ENCODE results near the gene SBF2.
"Not testable (repeated sequence)": the region's sequence is repeated elsewhere in the genome, so short reads cannot be mapped to it uniquely, and the experiment has no call there.

Gene SBF2

GRCh38 chr11:9760193-9760575, 533.8 kb downstream of the SBF2 start:
- DNase-seq = peak; percentile 93

DNA sequence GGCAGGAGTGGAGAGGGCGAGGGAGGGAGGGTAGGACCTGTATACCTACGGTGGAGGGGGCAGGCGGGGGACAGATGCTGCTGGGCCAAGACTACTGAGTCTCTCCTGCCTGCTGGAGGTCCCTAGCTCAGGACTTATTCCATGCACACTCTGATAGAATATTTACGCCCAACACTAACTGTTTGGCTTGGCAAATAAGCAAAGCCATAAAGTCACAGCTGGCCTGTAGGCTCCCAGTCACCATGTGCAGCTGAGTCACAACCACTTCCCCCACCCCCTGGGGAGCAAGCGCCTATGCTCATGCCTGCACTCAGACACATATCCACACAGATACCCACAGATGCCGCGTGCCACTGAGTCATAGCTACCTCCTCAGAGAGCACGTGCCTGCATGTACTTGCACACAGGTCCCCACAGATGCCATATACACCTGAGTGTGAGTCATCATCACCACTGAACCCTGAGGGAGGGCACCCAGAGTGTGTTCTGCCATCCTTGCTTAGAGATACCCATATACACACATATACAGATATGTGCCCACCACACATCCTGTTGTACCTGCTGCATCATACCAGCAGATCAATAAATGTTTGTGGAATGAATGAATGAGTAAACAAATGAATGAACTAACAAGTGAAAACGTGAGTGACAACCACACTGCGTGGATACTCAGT, 534.4 kb downstream of the SBF2 start:
- DNase-seq = peak; percentile 100

DNA sequence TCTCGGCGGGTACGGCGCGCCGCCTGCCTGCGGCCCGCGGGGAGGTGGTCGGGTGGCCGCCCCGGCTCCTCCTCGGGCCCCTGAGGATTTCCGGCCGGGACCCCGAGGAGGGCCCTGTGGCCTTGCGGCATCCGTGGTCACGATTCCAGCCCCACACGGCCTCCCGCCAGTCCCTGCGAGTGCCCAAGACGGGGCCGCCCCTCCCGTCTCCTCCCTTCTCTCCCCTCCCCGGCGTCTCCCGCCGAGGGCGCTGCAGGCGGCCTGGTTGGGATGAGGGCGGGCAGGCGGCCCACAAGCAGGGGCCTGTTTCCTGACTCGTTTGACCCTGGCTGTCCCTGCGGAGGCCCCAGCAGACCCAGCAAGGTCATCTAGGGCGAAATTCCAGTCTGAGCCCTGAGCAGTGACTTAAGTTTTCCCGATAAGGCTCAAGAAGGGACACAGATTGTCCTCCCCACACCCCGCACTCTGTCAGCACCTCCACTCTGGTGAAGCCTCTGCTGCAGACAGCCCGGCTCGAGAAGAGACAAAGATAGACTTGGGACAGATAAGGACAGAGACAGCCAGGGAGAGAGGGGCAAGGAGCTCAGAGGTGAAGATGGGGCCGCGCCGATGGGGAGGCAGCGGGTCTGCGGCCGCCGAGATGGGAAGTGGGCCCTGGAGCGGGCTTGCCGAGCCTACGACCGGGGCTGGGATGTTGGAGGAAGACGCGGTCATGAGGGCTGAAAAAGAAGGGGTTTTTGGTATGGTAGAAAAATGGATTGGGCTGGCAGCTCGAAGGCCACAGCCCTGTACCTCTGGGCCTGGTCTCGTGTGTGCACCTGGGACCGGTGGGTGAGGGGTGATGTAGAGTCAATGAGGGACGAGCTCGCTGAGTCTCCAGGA, 535.1 kb downstream of the SBF2 start:
- peak; percentile 89 for DNase-seq

GRCh38 chr11:9757809-9758636, 536.0 kb downstream of the SBF2 start:
- DNase-seq = peak; percentile 80

DNA sequence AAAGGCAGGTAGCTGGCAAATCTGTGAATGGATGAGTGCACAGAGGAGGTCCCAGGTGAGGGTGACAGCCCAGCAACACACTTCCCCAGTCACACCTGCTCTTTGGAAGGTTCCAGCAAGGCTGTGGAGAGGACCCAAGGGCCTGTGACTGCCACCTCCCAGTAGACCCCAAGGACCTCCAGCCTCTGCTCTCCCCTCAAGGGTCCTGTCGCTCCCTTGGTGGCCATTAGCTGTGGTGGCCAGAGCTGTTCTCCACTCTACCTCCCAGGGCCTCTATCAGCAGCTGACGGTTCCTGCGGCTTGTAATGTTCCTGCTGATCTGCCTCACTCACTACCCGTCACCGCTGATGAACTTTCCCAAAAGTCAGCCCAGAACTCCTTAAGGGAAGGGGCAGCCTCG, 537.1 kb downstream of the SBF2 start:
- no peak for DNase-seq

DNA sequence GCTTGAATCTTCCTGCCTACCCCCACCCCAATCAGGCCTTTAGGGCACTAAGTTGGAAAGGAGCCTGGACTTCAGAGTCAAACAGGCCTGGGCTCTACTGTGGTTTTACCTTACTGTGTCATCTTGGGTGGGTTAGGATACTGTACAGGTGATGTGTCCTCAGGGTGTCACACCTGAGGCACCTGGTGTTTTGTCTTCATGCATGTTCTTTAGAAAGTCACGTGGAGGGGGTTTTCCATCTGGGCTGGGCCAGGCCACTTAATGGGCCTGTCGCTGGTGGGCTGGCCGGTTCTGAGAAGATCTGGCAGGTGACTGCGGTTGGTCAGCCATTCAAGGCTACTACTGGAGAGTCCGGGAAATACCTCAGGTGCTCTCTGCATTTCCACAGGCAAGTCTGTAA, 537.6 kb downstream of the SBF2 start:
- no peak for DNase-seq

- peak; percentile 87 for DNase-seq
Observed at GRCh38 chr11:9755561-9756185, 538.3 kb downstream of the SBF2 start.

- DNase-seq = no peak
Observed at GRCh38 chr11:9754010-9754471, 540.0 kb downstream of the SBF2 start.

- peak; percentile 82 for DNase-seq
Observed at GRCh38 chr11:9753021-9753420, 541.0 kb downstream of the SBF2 start.

DNA sequence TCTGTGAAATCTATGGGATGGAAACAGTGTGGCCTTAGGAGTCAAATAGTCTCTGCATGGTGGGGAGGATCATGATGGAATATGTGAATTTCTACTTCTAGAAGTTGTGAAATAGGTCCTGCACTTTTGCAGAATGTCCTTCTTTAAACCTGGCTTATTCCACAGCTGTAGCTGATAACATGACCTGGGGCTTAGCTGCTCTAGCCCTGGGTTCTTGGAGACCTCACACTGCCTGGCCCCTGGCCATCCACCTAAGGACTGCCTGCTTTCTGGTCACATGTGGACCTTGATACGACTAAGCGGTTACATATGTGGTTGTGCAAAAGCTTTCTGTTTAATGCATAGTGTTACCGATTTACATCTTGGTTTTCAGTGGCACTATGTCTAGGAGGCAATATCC, 541.9 kb downstream of the SBF2 start:
- DNase-seq = peak; percentile 50

GRCh38 chr11:9750551-9750950, 543.5 kb downstream of the SBF2 start:
- no peak for DNase-seq

- DNase-seq = peak; percentile 77
Observed at GRCh38 chr11:9748361-9748970, 545.6 kb downstream of the SBF2 start.

DNA sequence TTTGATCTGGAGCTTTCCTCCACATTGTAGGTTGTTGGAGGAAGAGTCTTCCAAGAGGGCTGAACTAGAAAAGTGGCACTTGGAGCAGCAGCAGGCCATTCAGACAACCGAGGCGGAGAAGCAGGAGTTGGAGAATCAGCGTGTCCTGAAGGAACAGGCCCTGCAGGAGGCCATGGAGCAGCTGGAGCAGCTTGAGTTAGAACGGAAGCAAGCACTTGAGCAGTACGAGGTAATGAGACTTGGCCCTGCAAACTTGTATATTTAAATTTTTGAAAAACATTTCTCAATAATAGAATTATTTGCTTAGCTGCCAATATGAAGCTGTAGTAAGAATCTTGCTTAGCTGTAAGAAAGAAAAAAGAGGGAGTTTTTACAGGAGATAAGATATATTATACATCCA, 546.2 kb downstream of the SBF2 start:
- DNase-seq = no peak

DNA sequence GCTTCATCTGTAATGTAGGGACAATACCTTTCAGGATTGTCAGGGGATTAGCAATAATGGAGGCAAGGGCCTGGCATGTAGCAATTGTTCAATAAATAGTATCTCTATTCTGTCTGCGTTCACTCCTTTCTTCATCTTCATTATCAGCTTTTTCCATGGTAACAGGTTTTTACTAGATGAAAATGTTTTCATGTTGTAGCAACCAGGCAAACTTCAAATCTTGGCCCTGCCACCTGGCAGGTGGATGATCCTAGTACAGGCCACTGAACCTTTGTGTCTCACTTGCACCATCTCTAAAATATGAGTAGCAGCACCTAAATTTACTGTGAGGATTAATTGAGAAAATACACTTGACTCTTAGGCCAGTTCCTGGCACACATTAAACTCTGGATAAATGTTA, 546.8 kb downstream of the SBF2 start:
- no peak for DNase-seq

GRCh38 chr11:9745411-9746211, 548.4 kb downstream of the SBF2 start:
- DNase-seq = no peak

DNA sequence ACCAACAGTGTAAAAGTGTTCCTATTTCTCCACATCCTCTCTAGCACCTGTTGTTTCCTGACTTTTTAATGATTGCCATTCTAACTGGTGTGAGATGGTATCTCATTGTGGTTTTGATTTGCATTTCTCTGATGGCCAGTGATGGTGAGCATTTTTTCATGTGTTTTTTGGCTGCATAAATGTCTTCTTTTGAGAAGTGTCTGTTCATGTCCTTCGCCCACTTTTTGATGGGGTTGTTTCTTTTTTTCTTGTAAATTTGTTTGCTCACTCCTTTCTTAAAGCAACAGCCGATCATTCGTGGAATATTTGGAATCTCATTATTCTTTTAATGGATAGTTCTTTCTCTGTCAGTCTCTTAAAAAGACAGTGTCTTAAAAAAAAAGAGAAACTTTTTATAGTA, 550.5 kb downstream of the SBF2 start:
- DNase-seq = not testable (repeated sequence)

DNA sequence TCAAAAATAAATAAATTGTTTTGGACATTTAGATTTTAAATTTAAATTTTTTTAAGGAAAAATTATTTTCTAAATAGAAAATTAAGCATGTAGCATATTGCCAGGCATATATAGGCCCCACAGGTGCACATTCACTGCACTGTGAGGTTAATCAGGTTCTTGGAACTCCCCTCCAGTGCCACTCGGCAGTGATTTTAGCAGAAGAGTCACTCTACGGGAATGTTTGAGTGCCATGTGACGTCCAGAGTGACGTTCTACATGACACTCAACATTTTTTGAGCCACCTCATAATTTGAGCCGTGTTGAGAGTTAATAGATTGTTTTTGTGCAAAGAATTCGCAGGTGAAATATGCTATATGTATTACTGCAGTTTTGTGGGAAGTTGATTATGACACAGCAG, 552.8 kb downstream of the SBF2 start:
- DNase-seq = no peak

- no peak for DNase-seq
Observed at GRCh38 chr11:9740202-9740883, 553.7 kb downstream of the SBF2 start.

GRCh38 chr11:9739123-9739900, 554.7 kb downstream of the SBF2 start:
- no peak for DNase-seq

- DNase-seq = no peak
Observed at GRCh38 chr11:9738707-9739106, 555.3 kb downstream of the SBF2 start.

All from EL (cell line).